PC-9 (cell line): Measurements from ENCODE around the gene JAG2. TPM values are rescaled to one million over a fixed set of nuclear protein-coding genes. Genes with fewer than 3 reads are reported as not detected.

Experiments
- BruUV-seq: library from RNA; stranded (reverse); fragments of 400-500 nt; replicated peaks from 2 replicates; lab custom pipeline; 2021; lab: Mats Ljungman, UMichigan
- CTCF ChIA-PET: fragments of 300-600 bp; sonication (Branson Sonifier 250); formaldehyde crosslinking; loops from one replicate; lab custom pipeline; 2022; ENCODE audit warnings: antibody characterized with exemption; lab: Charles Lee
- POLR2A ChIA-PET: fragments of 300-600 bp; sonication (Branson Sonifier 250); formaldehyde crosslinking; loops from one replicate; lab custom pipeline; 2022; ENCODE audit warnings: antibody characterized with exemption; ENCODE audit not compliant: unreplicated experiment; lab: Charles Lee
- DNase-seq, 2 experiments: peaks; one replicate each; pipeline versions ENCODE4 v3.0.0 to v3.0.0-alpha.2; 2015 to 2022; ENCODE audit warnings: mixed read lengths in 1 of 2
- H2AFZ ChIP-seq: fragments of 200-600 bp; sonication (generic); 2 replicates; pipeline ENCODE4 v1.8.1; 2017; ENCODE audit warnings: antibody characterized with exemption
- H3F3A ChIP-seq: fragments of 200-600 bp; sonication (generic); 2 replicates; pipeline ENCODE4 v1.8.1; 2017; ENCODE audit warnings: antibody characterized with exemption, mild to moderate bottlenecking, low read depth; ENCODE audit not compliant: insufficient read depth
- H3K27ac ChIP-seq: fragments of 200-600 bp; sonication (generic); 2 replicates; pipeline ENCODE4 v1.6.1; 2016; ENCODE audit warnings: mixed run types
- H3K27me3 ChIP-seq: fragments of 200-600 bp; sonication (generic); 2 replicates; pipeline ENCODE4 v1.6.1; 2016; ENCODE audit warnings: low read depth, mixed run types; ENCODE audit not compliant: insufficient read depth
- H3K36me3 ChIP-seq: fragments of 200-600 bp; sonication (generic); 2 replicates; pipeline ENCODE4 v1.6.1; 2016; ENCODE audit warnings: low read depth, mixed run types
- H3K4me1 ChIP-seq: fragments of 200-600 bp; sonication (generic); replicated peaks from 2 replicates; pipeline ENCODE4 v1.6.1; 2016; ENCODE audit warnings: mixed run types; ENCODE audit not compliant: insufficient read depth
- H3K4me2 ChIP-seq: fragments of 200-600 bp; sonication (generic); 2 replicates; pipeline ENCODE4 v1.6.1; 2017; ENCODE audit warnings: mixed run types
- H3K4me3 ChIP-seq: fragments of 200-600 bp; sonication (generic); 2 replicates; pipeline ENCODE4 v1.6.1; 2016; ENCODE audit warnings: mixed run types
- H3K79me2 ChIP-seq: fragments of 200-600 bp; sonication (generic); 2 replicates; pipeline ENCODE4 v1.6.1; 2017; ENCODE audit warnings: low read depth, mixed run types
- H3K9me2 ChIP-seq: fragments of 200-600 bp; sonication (generic); 2 replicates; pipeline ENCODE4 v1.8.1; 2017; ENCODE audit warnings: mild to moderate bottlenecking; ENCODE audit not compliant: insufficient read depth
- H3K9me3 ChIP-seq: fragments of 200-600 bp; sonication (generic); 2 replicates; pipeline ENCODE4 v1.8.1; 2016; ENCODE audit warnings: low read depth; ENCODE audit not compliant: insufficient read depth
- H4K20me1 ChIP-seq: fragments of 200-600 bp; sonication (generic); 2 replicates; pipeline ENCODE4 v1.8.1; 2017; ENCODE audit not compliant: insufficient read depth
- EZH2 ChIP-seq: fragments of 200-600 bp; sonication (generic); IDR thresholded peaks from 2 replicates; pipeline ENCODE4 v1.8.0; 2017; ENCODE audit warnings: antibody characterized with exemption, low read depth
- intact Hi-C: fragments of 100-400 bp; cut with micrococcal nuclease; formaldehyde crosslinking; loops from one replicate; pipeline ENCODE4 v1.10.0; 2022; ENCODE audit not compliant: unreplicated experiment
- total RNA-seq: library from RNA; stranded (reverse); gene quantifications from 2 replicates; pipeline ENCODE4 v1.2.3, GENCODE V29; 2021
- TF ChIP-seq, protein P1 (sequence below): fragments of 200-600 bp; sonication (generic); conservative IDR thresholded peaks from 2 replicates; pipeline ENCODE4 v1.6.1; 2017; ENCODE audit warnings: mixed run types, antibody characterized with exemption, mild to moderate bottlenecking, moderate library complexity

The JAG2 gene
- total RNA-seq, 1 experiment from 2014 or later: 17.8 TPM

DNA sequence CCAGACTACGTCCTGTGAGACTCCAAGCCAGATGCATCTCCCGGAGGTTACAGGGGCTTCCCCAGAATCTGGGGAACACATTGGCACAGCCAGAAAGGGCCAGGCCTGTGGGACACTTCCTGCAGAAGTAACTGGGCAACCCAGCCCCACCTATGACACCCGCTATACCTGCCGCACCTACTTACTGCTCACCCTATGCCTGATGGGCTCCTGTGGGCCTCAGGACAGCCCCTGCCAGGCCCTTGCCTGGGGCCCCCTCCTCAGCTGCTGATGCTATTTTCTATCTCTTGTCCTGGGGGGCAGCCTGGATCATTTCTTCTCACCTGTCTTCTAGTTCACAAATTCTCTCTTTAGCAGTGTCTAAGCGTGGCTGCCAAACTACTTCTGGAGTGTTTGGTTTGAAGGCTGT is 28.7 kb downstream of the JAG2 start:
- no peak overlapping the region for H3K4me3 ChIP-seq
- no peaks in the 10 kb centered on the region; the same call in 1 of the 2 replicates for H3K9me3 ChIP-seq
- ChIA-PET CTCF (no interaction called here), POLR2A (no interaction called here)
- peaks cover 4% of the 10 kb centered on the region; the same call in 1 of the 2 replicates for H3F3A ChIP-seq
- no peaks in the 10 kb centered on the region for H3K79me2 ChIP-seq
- no peak overlapping the region for H3K4me2 ChIP-seq
- no peak overlapping the region for H2AFZ ChIP-seq
- no peaks in the 10 kb centered on the region for H3K27me3 ChIP-seq
- no TSS peak for BruUV-seq
- no peaks in the 10 kb centered on the region for H4K20me1 ChIP-seq
- H3K9me2 ChIP-seq: no peaks in the 10 kb centered on the region
- no peak for DNase-seq
- no peaks in the 10 kb centered on the region for H3K4me1 ChIP-seq
- no peak overlapping the region for H3K27ac ChIP-seq
- intact Hi-C loops: no loop called here
- H3K36me3 ChIP-seq: no peaks in the 10 kb centered on the region; the same call in 1 of the 2 replicates
- TF ChIP-seq EZH2: no peak
- TF ChIP-seq, protein P1, sequence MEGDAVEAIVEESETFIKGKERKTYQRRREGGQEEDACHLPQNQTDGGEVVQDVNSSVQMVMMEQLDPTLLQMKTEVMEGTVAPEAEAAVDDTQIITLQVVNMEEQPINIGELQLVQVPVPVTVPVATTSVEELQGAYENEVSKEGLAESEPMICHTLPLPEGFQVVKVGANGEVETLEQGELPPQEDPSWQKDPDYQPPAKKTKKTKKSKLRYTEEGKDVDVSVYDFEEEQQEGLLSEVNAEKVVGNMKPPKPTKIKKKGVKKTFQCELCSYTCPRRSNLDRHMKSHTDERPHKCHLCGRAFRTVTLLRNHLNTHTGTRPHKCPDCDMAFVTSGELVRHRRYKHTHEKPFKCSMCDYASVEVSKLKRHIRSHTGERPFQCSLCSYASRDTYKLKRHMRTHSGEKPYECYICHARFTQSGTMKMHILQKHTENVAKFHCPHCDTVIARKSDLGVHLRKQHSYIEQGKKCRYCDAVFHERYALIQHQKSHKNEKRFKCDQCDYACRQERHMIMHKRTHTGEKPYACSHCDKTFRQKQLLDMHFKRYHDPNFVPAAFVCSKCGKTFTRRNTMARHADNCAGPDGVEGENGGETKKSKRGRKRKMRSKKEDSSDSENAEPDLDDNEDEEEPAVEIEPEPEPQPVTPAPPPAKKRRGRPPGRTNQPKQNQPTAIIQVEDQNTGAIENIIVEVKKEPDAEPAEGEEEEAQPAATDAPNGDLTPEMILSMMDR: no peak

DNA sequence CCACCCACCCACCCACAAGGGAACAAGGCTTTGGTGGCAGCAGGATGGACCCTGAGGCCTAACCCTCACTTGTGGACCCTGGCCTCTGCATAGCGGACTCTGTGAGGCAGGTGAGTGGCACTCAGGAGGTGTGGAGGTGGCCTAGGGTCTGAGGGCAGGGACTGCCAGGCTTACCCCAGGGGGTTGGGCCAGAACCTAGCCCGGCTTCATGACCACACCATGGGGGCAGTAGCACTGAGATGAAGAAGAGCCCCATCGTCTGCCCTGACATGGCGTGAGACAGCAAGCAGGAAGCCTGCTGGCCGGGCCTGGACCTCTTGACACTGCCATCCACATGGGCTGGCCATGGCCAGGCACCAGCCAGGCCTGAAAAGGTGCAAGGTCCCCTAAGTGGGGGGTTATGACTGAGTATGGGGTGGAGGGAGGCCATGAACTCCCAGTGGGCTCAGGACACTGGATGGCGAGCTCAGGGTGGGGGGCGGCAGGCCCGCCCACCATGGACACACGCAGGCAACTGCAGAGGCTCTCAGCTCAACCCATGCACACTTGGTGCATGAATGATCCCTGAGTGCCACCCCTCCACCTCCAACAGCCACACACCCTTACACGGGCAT is 29.3 kb downstream of the JAG2 start:
- Histone ChIP-seq H3K4me3 (no peak overlapping the region), H3K27ac (no peak overlapping the region), H3F3A (peaks cover 4% of the 10 kb centered on the region; the same call in 1 of the 2 replicates), H3K79me2 (no peaks in the 10 kb centered on the region), H3K9me3 (no peaks in the 10 kb centered on the region; the same call in 1 of the 2 replicates), H3K4me2 (no peak overlapping the region), H3K36me3 (no peaks in the 10 kb centered on the region; the same call in 1 of the 2 replicates), H2AFZ (no peak overlapping the region), H3K9me2 (no peaks in the 10 kb centered on the region), H3K27me3 (no peaks in the 10 kb centered on the region), H4K20me1 (no peaks in the 10 kb centered on the region), H3K4me1 (no peaks in the 10 kb centered on the region)
- ChIA-PET POLR2A (no interaction called here), CTCF (no interaction called here)
- no peak for DNase-seq
- intact Hi-C loops: no loop called here
- TF ChIP-seq, protein P1: no peak
- no peak for TF ChIP-seq EZH2
- BruUV-seq: no TSS peak

DNA sequence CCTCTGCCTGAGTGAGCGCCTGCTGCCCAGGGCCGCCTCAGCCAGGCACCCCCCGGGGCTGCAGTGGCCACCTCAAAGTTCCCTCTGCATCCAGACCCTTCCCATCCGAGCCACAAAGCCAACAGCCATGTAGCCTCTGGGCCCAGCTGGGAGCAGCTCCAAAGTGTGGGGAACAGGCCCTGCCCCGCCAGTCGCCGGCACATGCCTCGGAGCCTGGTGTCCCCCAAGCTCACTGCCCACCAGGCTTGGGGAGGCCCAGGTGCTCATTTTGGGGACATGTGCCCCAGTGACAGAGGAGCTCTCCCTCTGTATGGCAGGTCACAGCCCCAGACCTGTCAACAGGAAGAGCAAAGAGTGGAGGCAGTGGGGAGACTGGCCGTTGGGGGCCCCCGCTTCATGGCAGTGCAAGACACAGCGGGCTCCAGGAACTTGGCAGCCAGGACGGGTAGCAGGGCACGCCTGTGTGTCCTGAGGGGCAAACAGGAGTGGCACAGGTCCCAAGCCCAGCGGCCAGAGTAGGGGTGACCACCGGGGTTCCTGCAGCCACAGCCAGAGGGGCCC is 29.9 kb downstream of the JAG2 start:
- Histone ChIP-seq H3K9me3 (no peaks in the 10 kb centered on the region; the same call in 1 of the 2 replicates), H3K36me3 (no peaks in the 10 kb centered on the region; the same call in 1 of the 2 replicates), H3K27me3 (no peaks in the 10 kb centered on the region), H3K4me1 (no peaks in the 10 kb centered on the region), H3K4me3 (no peak overlapping the region), H3K9me2 (no peaks in the 10 kb centered on the region), H4K20me1 (no peaks in the 10 kb centered on the region), H3F3A (peaks cover 4% of the 10 kb centered on the region; the same call in 1 of the 2 replicates), H2AFZ (no peak overlapping the region), H3K27ac (no peak overlapping the region), H3K79me2 (no peaks in the 10 kb centered on the region), H3K4me2 (no peak overlapping the region)
- ChIA-PET CTCF (no interaction called here), POLR2A (no interaction called here)
- no TSS peak for BruUV-seq
- DNase-seq: no peak
- TF ChIP-seq, protein P1: no peak
- TF ChIP-seq EZH2: no peak
- intact Hi-C loops: no loop called here
